ENCODE measurements around the gene USP17L22.
"Not testable (repeated sequence)": the region's sequence is repeated elsewhere in the genome, so short reads cannot be mapped to it uniquely, and the experiment has no call there.

USP17L22 gene, protein sequence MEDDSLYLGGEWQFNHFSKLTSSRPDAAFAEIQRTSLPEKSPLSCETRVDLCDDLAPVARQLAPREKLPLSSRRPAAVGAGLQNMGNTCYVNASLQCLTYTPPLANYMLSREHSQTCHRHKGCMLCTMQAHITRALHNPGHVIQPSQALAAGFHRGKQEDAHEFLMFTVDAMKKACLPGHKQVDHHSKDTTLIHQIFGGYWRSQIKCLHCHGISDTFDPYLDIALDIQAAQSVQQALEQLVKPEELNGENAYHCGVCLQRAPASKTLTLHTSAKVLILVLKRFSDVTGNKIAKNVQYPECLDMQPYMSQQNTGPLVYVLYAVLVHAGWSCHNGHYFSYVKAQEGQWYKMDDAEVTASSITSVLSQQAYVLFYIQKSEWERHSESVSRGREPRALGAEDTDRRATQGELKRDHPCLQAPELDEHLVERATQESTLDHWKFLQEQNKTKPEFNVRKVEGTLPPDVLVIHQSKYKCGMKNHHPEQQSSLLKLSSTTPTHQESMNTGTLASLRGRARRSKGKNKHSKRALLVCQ

DNA sequence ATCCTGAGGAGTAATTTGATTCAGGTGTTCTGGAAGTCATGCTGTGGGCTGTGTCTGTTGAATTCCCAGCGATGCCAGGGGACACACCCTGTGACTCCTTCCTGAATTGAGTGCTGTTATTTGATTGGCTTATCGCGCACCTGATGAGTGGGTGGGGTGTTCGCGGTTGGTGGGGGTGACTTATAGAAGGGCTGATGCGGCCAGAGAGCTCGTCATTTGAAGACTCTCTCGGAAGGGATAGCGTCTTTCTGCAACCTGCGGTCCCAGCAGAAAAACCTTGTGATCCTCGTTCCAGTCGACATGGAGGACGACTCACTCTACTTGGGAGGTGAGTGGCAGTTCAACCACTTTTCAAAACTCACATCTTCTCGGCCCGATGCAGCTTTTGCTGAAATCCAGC lies at the start of gene USP17L22:
USP17L22 (plus strand) TSS at position 301 of the 400 bp plus-strand sequence; CDS start at position 301, 0 bp downstream.
- in situ Hi-C loops (cut with HindIII; ENCODE audit: low pct_ligation_motif_present, low sequenced_read_pairs); DNase-seq; H3K36me3 ChIP-seq (replicated peaks); H3K27me3 ChIP-seq (replicated peaks); H3K27ac ChIP-seq; H3K4me3 ChIP-seq (ENCODE audit: low read depth, low read length): not testable (repeated sequence)

- H3K4me3 ChIP-seq (ENCODE audit: low read depth, low read length); in situ Hi-C loops (cut with HindIII; ENCODE audit: low pct_ligation_motif_present, low sequenced_read_pairs); H3K36me3 ChIP-seq (replicated peaks); DNase-seq; H3K27ac ChIP-seq; H3K27me3 ChIP-seq (replicated peaks): not testable (repeated sequence)
Observed at GRCh38 chr4:9219852-9220251, 47.6 kb upstream of the USP17L22 start, which contains the start of gene USP17L12. Gene USP17L12 (plus strand): TSS chr4:9220152. CDS start chr4:9220152, 0 bp downstream.

- H3K27ac ChIP-seq; in situ Hi-C loops (cut with HindIII; ENCODE audit: low pct_ligation_motif_present, low sequenced_read_pairs); H3K36me3 ChIP-seq (replicated peaks); DNase-seq; H3K4me3 ChIP-seq (ENCODE audit: low read depth, low read length); H3K27me3 ChIP-seq (replicated peaks): not testable (repeated sequence)
Observed at GRCh38 chr4:9224596-9224995, 42.8 kb upstream of the USP17L22 start, which contains the start of gene USP17L13. Gene USP17L13 (plus strand): TSS chr4:9224896. CDS start chr4:9224896, 0 bp downstream.

GRCh38 chr4:9230249-9230648 lies 37.2 kb upstream of the USP17L22 start:
- H3K27me3 ChIP-seq (replicated peaks); in situ Hi-C loops (cut with HindIII; ENCODE audit: low pct_ligation_motif_present, low sequenced_read_pairs); DNase-seq; H3K36me3 ChIP-seq (replicated peaks); H3K4me3 ChIP-seq (ENCODE audit: low read depth, low read length); H3K27ac ChIP-seq: not testable (repeated sequence)

- in situ Hi-C loops (cut with HindIII; ENCODE audit: low pct_ligation_motif_present, low sequenced_read_pairs); H3K27ac ChIP-seq; H3K4me3 ChIP-seq (ENCODE audit: low read depth, low read length); H3K36me3 ChIP-seq (replicated peaks); DNase-seq; H3K27me3 ChIP-seq (replicated peaks): not testable (repeated sequence)
Observed at GRCh38 chr4:9234085-9234484, 33.3 kb upstream of the USP17L22 start, which contains the start of gene USP17L15. Gene USP17L15 (plus strand): TSS chr4:9234385. CDS start chr4:9234385, 0 bp downstream.

DNA sequence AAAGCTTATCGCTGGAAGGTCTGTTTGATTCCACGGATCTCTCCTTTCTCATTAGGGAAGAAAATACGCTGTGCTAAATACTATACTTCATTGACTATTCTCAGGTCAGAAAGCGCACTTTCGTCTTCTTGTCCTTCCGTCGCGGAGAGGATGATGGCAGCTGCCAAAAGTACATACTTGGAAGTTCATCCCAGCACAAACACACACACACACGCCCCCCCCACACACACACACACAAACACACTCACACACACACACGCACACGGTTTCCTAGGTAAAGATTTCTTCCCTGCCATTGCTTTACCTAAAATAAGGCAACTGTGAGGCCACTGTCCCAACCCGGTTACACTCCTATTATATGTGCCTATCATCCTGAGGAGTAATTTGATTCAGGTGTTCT lies 29.0 kb upstream of the USP17L22 start:
- H3K27me3 ChIP-seq (replicated peaks); H3K36me3 ChIP-seq (replicated peaks); H3K4me3 ChIP-seq (ENCODE audit: low read depth, low read length); H3K27ac ChIP-seq; DNase-seq; in situ Hi-C loops (cut with HindIII; ENCODE audit: low pct_ligation_motif_present, low sequenced_read_pairs): not testable (repeated sequence)

GRCh38 chr4:9243579-9243978 lies 23.8 kb upstream of the USP17L22 start, which contains the start of gene USP17L17:
Gene USP17L17 (plus strand): TSS chr4:9243879. CDS start chr4:9243879, 0 bp downstream.
- H3K27me3 ChIP-seq (replicated peaks); DNase-seq; H3K36me3 ChIP-seq (replicated peaks); H3K4me3 ChIP-seq (ENCODE audit: low read depth, low read length); H3K27ac ChIP-seq; in situ Hi-C loops (cut with HindIII; ENCODE audit: low pct_ligation_motif_present, low sequenced_read_pairs): not testable (repeated sequence)

DNA sequence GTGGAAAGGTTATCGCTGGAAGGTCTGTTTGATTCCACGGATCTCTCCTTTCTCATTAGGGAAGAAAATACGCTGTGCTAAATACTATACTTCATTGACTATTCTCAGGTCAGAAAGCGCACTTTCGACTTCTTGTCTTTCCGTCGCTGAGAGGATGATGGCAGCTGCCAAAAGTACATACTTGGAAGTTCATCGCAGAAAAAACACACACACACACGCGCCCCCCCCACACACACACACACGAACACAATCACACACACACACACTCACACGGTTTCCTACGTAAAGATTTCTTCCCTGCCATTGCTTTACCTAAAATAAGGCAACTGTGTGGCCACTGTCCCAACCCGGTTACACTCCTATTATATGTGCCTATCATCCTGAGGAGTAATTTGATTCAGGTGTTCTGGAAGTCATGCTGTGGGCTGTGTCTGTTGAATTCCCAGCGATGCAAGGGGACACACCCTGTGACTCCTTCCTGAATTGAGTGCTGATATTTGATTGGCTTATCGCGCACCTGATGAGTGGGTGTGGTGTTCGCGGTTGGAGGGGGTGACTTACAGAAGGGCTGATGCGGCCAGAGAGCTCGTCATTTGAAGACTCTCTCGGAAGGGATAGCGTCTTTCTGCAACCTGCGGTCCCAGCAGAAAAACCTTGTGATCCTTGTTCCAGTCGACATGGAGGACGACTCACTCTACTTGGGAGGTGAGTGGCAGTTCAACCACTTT lies 19.3 kb upstream of the USP17L22 start, which contains the start of gene USP17L18:
USP17L18 (plus strand) TSS at position 678 of the 728 bp plus-strand sequence; CDS start at position 678, 0 bp downstream.
- H3K27me3 ChIP-seq (replicated peaks); H3K27ac ChIP-seq; H3K4me3 ChIP-seq (ENCODE audit: low read depth, low read length); H3K36me3 ChIP-seq (replicated peaks); in situ Hi-C loops (cut with HindIII; ENCODE audit: low pct_ligation_motif_present, low sequenced_read_pairs): not testable (repeated sequence)
- DNase-seq: peak; percentile 4

DNA sequence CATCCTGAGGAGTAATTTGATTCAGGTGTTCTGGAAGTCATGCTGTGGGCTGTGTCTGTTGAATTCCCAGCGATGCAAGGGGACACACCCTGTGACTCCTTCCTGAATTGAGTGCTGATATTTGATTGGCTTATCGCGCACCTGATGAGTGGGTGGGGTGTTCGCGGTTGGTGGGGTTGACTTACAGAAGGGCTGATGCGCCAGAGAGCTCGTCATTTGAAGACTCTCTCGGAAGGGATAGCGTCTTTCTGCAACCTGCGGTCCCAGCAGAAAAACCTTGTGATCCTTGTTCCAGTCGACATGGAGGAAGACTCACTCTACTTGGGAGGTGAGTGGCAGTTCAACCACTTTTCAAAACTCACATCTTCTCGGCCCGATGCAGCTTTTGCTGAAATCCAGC lies 14.3 kb upstream of the USP17L22 start, which contains the start of gene USP17L19:
USP17L19 (plus strand) TSS at position 301 of the 400 bp plus-strand sequence; CDS start at position 301, 0 bp downstream.
- H3K4me3 ChIP-seq (ENCODE audit: low read depth, low read length); in situ Hi-C loops (cut with HindIII; ENCODE audit: low pct_ligation_motif_present, low sequenced_read_pairs); DNase-seq; H3K36me3 ChIP-seq (replicated peaks); H3K27ac ChIP-seq; H3K27me3 ChIP-seq (replicated peaks): not testable (repeated sequence)

- H3K4me3 ChIP-seq (ENCODE audit: low read depth, low read length); H3K27ac ChIP-seq; H3K36me3 ChIP-seq (replicated peaks); in situ Hi-C loops (cut with HindIII; ENCODE audit: low pct_ligation_motif_present, low sequenced_read_pairs); H3K27me3 ChIP-seq (replicated peaks); DNase-seq: not testable (repeated sequence)
Observed at GRCh38 chr4:9257824-9258223, 9.6 kb upstream of the USP17L22 start, which contains the start of gene USP17L20. Gene USP17L20 (plus strand): TSS chr4:9258124. CDS start chr4:9258124, 0 bp downstream.

- in situ Hi-C loops (cut with HindIII; ENCODE audit: low pct_ligation_motif_present, low sequenced_read_pairs); H3K36me3 ChIP-seq (replicated peaks); DNase-seq: not testable (repeated sequence)
Observed at GRCh38 chr4:9262572-9262971, 4.8 kb upstream of the USP17L22 start, which contains the start of gene USP17L21. Gene USP17L21 (plus strand): TSS chr4:9262872. CDS start chr4:9262872, 0 bp downstream.

DNA sequence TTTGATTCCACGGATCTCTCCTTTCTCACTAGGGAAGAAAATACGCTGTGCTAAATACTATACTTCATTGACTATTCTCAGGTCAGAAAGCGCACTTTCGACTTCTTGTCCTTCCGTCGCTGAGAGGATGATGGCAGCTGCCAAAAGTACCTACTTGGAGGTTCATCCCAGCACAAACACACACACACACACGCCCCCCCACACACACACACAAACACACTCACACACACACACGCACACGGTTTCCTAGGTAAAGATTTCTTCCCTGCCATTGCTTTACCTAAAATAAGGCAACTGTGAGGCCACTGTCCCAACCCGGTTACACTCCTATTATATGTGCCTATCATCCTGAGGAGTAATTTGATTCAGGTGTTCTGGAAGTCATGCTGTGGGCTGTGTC lies 4.3 kb downstream of the USP17L22 start:
- H3K36me3 ChIP-seq (replicated peaks); in situ Hi-C loops (cut with HindIII; ENCODE audit: low pct_ligation_motif_present, low sequenced_read_pairs); H3K27me3 ChIP-seq (replicated peaks); H3K27ac ChIP-seq; H3K4me3 ChIP-seq (ENCODE audit: low read depth, low read length): not testable (repeated sequence)
- peak; percentile 1 for DNase-seq

More at GRCh38 chr4:9262572-9262971, 4.8 kb upstream of the USP17L22 start, which contains the start of gene USP17L21:
- not testable (repeated sequence) for H3K4me3 ChIP-seq (ENCODE audit: low read depth, low read length); H3K27ac ChIP-seq; H3K27me3 ChIP-seq (replicated peaks)

All from brain microvascular endothelial cell (primary cell).